K562 (cell line): ENCODE measurements around the gene ZCCHC14.

Source experiments
- BCL6 ChIP-seq: fragments of 250-450 bp; sonication (Bioruptor Pico); IDR thresholded peaks from 2 replicates; pipeline ENCODE4 v1.4.0; 2020
- BRCA1 ChIP-seq, 2 experiments: fragments of 450-650 bp in 1 of 2; sonication (generic) in 1 of 2; formaldehyde crosslinking in 1 of 2; IDR thresholded peaks; 2 replicates each; pipeline versions ENCODE4 v1.5.0 to v1.6.1; 2017 to 2020; ENCODE audit warnings: mild to moderate bottlenecking in 1 of 2, missing genetic modification reagents in 1 of 2
- FOXM1 ChIP-seq, 2 experiments: fragments of 450-650 bp in 1 of 2; sonication (generic) in 1 of 2; formaldehyde crosslinking in 1 of 2; IDR thresholded peaks; 2 replicates each; pipeline versions ENCODE4 v1.6.1 to v1.9.0; 2017 to 2022; ENCODE audit warnings: low read depth in 2 of 2, mild to moderate bottlenecking in 2 of 2, missing genetic modification reagents in 1 of 2, moderate library complexity in 1 of 2
- FOXP1 ChIP-seq: sonication (generic); formaldehyde crosslinking; IDR thresholded peaks from 2 replicates; pipeline ENCODE4 v1.8.0; 2022; ENCODE audit warnings: mild to moderate bottlenecking, missing genetic modification reagents
- L3MBTL2 ChIP-seq: fragments of 450-650 bp; IDR thresholded peaks from 2 replicates; pipeline ENCODE4 v1.6.1; 2016; ENCODE audit warnings: mild to moderate bottlenecking, moderate library complexity
- MAFK ChIP-seq: IDR thresholded peaks from 2 replicates; pipeline ENCODE4 v1.6.1; 2011; ENCODE audit warnings: low read length, improper control_type of control experiment
- PHF8 ChIP-seq: fragments of 200-600 bp; sonication (generic); IDR thresholded peaks from 2 replicates; pipeline ENCODE4 v1.6.1; 2012; ENCODE audit warnings: mixed run types, mild to moderate bottlenecking, inconsistent platforms, low read length, moderate library complexity, borderline replicate concordance
- POLR2AphosphoS5 ChIP-seq: IDR thresholded peaks from 2 replicates; pipeline ENCODE4 v1.6.1; 2011; ENCODE audit warnings: mild to moderate bottlenecking, low read depth, low read length, moderate library complexity; ENCODE audit not compliant: control insufficient read depth, insufficient read depth
- RNF2 ChIP-seq: sonication (generic); IDR thresholded peaks from 2 replicates; pipeline ENCODE4 v1.6.1; 2016
- ZFX ChIP-seq: sonication (generic); formaldehyde crosslinking; IDR thresholded peaks from 2 replicates; pipeline ENCODE4 v1.8.0; 2022; ENCODE audit warnings: mild to moderate bottlenecking, missing genetic modification reagents, moderate library complexity
- ZNF707 ChIP-seq: fragments of 250-450 bp; sonication (Bioruptor Pico); conservative IDR thresholded peaks from 2 replicates; pipeline ENCODE4 v1.8.0; 2022; ENCODE audit warnings: inconsistent platforms, mild to moderate bottlenecking, moderate library complexity
- TF ChIP-seq, protein P1 (sequence below): fragments of 250-450 bp; sonication (Bioruptor Pico); IDR thresholded peaks from 2 replicates; pipeline ENCODE4 v1.4.0; 2020; ENCODE audit warnings: mild to moderate bottlenecking
- TF ChIP-seq, protein P2 (sequence below): fragments of 250-450 bp; sonication (Bioruptor Pico); IDR thresholded peaks from 2 replicates; pipeline ENCODE4 v1.8.0; 2021; ENCODE audit warnings: moderate library complexity, mild to moderate bottlenecking, inconsistent platforms
- TF ChIP-seq, protein P3 (sequence below), 3 experiments: IDR thresholded peaks in 2 of 3; conservative IDR thresholded peaks in 1 of 3; 2 replicates each; pipeline ENCODE4 v1.5.1; 2011 to 2012; ENCODE audit warnings: low read length in 3 of 3, mild to moderate bottlenecking in 3 of 3, control low read depth in 2 of 3, improper control_type of control experiment in 1 of 3, inconsistent platforms in 1 of 3, low read depth in 1 of 3, mixed read lengths in 1 of 3, moderate library complexity in 1 of 3; ENCODE audit not compliant: insufficient read depth in 2 of 3

DNA sequence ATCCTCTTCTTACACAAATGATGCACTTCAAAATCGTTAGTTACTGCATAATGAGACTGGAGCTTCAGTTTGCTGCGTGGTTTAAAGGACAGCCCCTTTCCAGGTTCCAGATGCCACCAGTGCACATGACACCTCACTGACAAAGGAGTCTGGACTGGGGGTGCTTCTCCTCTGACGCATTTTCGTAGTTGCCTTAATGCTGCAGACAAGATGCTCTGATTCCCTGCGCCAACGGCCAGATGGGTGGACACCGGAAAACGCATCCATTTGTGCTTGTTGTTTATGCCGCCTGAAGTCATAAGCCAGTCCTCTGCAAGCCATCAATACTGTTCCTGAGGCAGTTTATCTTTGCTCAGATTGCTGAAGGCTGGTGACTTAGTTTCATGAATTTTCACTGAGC is 125.3 kb downstream of the ZCCHC14 start:
- TF ChIP-seq FOXM1 (IDR thresholded peaks at IDR 0.05; ENCODE audit: low read depth) (no peak), FOXM1 (CRISPR knock-in tag; IDR thresholded peaks at IDR 0.05; ENCODE audit: low read depth) (no peak), MAFK (no peak), PHF8 (no peak), BRCA1 (IDR thresholded peaks at IDR 0.05) (no peak), BRCA1 (CRISPR knock-in tag; IDR thresholded peaks at IDR 0.05) (no peak), POLR2AphosphoS5 (no peak), FOXP1 (CRISPR knock-in tag) (no peak), RNF2 (no peak), ZNF707 (no peak), BCL6 (CRISPR knock-in tag) (no peak), L3MBTL2 (no peak), ZFX (CRISPR knock-in tag) (no peak)
- TF ChIP-seq, protein P1, sequence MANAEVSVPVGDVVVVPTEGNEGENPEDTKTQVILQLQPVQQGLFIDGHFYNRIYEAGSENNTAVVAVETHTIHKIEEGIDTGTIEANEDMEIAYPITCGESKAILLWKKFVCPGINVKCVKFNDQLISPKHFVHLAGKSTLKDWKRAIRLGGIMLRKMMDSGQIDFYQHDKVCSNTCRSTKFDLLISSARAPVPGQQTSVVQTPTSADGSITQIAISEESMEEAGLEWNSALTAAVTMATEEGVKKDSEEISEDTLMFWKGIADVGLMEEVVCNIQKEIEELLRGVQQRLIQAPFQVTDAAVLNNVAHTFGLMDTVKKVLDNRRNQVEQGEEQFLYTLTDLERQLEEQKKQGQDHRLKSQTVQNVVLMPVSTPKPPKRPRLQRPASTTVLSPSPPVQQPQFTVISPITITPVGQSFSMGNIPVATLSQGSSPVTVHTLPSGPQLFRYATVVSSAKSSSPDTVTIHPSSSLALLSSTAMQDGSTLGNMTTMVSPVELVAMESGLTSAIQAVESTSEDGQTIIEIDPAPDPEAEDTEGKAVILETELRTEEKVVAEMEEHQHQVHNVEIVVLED (CRISPR knock-in tag): no peak
- TF ChIP-seq, protein P2, sequence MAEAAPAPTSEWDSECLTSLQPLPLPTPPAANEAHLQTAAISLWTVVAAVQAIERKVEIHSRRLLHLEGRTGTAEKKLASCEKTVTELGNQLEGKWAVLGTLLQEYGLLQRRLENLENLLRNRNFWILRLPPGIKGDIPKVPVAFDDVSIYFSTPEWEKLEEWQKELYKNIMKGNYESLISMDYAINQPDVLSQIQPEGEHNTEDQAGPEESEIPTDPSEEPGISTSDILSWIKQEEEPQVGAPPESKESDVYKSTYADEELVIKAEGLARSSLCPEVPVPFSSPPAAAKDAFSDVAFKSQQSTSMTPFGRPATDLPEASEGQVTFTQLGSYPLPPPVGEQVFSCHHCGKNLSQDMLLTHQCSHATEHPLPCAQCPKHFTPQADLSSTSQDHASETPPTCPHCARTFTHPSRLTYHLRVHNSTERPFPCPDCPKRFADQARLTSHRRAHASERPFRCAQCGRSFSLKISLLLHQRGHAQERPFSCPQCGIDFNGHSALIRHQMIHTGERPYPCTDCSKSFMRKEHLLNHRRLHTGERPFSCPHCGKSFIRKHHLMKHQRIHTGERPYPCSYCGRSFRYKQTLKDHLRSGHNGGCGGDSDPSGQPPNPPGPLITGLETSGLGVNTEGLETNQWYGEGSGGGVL (CRISPR knock-in tag): no peak
- TF ChIP-seq, protein P3, sequence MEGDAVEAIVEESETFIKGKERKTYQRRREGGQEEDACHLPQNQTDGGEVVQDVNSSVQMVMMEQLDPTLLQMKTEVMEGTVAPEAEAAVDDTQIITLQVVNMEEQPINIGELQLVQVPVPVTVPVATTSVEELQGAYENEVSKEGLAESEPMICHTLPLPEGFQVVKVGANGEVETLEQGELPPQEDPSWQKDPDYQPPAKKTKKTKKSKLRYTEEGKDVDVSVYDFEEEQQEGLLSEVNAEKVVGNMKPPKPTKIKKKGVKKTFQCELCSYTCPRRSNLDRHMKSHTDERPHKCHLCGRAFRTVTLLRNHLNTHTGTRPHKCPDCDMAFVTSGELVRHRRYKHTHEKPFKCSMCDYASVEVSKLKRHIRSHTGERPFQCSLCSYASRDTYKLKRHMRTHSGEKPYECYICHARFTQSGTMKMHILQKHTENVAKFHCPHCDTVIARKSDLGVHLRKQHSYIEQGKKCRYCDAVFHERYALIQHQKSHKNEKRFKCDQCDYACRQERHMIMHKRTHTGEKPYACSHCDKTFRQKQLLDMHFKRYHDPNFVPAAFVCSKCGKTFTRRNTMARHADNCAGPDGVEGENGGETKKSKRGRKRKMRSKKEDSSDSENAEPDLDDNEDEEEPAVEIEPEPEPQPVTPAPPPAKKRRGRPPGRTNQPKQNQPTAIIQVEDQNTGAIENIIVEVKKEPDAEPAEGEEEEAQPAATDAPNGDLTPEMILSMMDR (IDR thresholded peaks at IDR 0.05 in 2 of 3, conservative IDR thresholded peaks at IDR 0.05 in 1 of 3; ENCODE audit: insufficient read depth in 2 of 3, low read depth in 1 of 3, low read length in 3 of 3): no peak
